Measurements from ENCODE around the gene LETM1.

DNA sequence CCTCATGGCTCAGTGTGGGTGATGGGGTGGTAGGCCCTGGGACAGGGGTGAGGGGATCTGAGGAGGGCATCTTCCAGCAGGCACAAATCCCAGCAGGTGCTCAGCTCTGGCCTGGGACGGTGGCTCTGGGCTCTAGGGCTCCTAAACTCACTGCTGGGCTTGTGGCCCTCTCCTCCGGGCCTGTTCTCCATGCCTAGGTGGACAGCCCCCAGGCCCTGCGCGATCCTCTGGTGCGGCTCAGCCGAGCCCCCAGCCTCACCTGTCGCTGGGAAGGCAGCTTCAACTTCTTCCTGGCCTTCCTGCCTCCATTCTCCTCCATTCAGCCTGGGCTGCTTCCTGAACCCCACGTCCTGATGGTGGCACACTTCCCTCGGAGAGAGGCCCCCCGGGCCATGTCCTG lies 82.2 kb downstream of the LETM1 start:
- TF ChIP-seq, protein P1, sequence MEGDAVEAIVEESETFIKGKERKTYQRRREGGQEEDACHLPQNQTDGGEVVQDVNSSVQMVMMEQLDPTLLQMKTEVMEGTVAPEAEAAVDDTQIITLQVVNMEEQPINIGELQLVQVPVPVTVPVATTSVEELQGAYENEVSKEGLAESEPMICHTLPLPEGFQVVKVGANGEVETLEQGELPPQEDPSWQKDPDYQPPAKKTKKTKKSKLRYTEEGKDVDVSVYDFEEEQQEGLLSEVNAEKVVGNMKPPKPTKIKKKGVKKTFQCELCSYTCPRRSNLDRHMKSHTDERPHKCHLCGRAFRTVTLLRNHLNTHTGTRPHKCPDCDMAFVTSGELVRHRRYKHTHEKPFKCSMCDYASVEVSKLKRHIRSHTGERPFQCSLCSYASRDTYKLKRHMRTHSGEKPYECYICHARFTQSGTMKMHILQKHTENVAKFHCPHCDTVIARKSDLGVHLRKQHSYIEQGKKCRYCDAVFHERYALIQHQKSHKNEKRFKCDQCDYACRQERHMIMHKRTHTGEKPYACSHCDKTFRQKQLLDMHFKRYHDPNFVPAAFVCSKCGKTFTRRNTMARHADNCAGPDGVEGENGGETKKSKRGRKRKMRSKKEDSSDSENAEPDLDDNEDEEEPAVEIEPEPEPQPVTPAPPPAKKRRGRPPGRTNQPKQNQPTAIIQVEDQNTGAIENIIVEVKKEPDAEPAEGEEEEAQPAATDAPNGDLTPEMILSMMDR (IDR thresholded peaks at IDR 0.05) = no peak
- no peak for TF ChIP-seq POLR2A (IDR thresholded peaks at IDR 0.05)
